Epidermal melanocyte (primary cell): Measurements from ENCODE around the gene PLIN4.
A peak's percentile ranks its signal among the peaks of the same experiment; 100 is the strongest.
"Not testable (repeated sequence)": the region's sequence is repeated elsewhere in the genome, so short reads cannot be mapped to it uniquely, and the experiment has no call there.

Experiments used
- DNase-seq: peaks from one replicate; pipeline ENCODE4 v3.0.0; 2011; ENCODE audit warnings: low spot score; ENCODE audit not compliant: insufficient read length

Gene PLIN4

GRCh38 chr19:4527377-4527776 is 9.1 kb upstream of the PLIN4 start:
- not testable (repeated sequence) for DNase-seq

- DNase-seq = no peak
These were observed 7.3 kb upstream of the PLIN4 start for GRCh38 chr19:4525563-4526002.

GRCh38 chr19:4524808-4525562 is 6.7 kb upstream of the PLIN4 start:
- DNase-seq = peak; percentile 78

GRCh38 chr19:4523306-4524110 is 5.2 kb upstream of the PLIN4 start:
- no peak for DNase-seq

GRCh38 chr19:4522291-4523002 is 4.2 kb upstream of the PLIN4 start:
- DNase-seq = no peak

- DNase-seq = no peak
These were observed 3.6 kb upstream of the PLIN4 start for GRCh38 chr19:4521888-4522242.

- no peak for DNase-seq
These were observed 3.0 kb upstream of the PLIN4 start for GRCh38 chr19:4521170-4521887.

GRCh38 chr19:4519521-4520277 is 1.4 kb upstream of the PLIN4 start:
- no peak for DNase-seq

GRCh38 chr19:4519172-4519496 is 848 bp upstream of the PLIN4 start:
- no peak for DNase-seq

GRCh38 chr19:4517451-4518057 is 732 bp downstream of the PLIN4 start:
- DNase-seq = no peak

- no peak for DNase-seq
These were observed 1.4 kb downstream of the PLIN4 start for GRCh38 chr19:4516939-4517300.

- no peak for DNase-seq
These were observed 1.9 kb downstream of the PLIN4 start for GRCh38 chr19:4516199-4516938.

- DNase-seq = no peak
These were observed 2.6 kb downstream of the PLIN4 start for GRCh38 chr19:4515732-4516131.

- DNase-seq = no peak
These were observed 5.0 kb downstream of the PLIN4 start for GRCh38 chr19:4513248-4513647.

GRCh38 chr19:4512070-4512469 is 6.2 kb downstream of the PLIN4 start:
- DNase-seq = no peak

- DNase-seq = no peak
These were observed 6.8 kb downstream of the PLIN4 start for GRCh38 chr19:4511300-4512054.

GRCh38 chr19:4510435-4511255 is 7.6 kb downstream of the PLIN4 start:
- no peak for DNase-seq

GRCh38 chr19:4508698-4509097 is 9.6 kb downstream of the PLIN4 start:
- DNase-seq = no peak
